Measurements from ENCODE around the gene VIM. TPM values are rescaled to one million over a fixed set of nuclear protein-coding genes. Genes with fewer than 3 reads are reported as not detected.

VIM gene
- polyA plus RNA-seq, 4 donors = 21.2 to 531 (median 258) TPM

GRCh38 chr10:17286562-17287550 lies 58.8 kb downstream of the VIM start:
- 57 to 64% (median 63%) methylated on average over 10 of the region's 10 CpGs for WGBS, 3 donors

More at GRCh38 chr10:17286562-17287550, 58.8 kb downstream of the VIM start:
- H3K9me3 ChIP-seq (ENCODE audit: control insufficient read depth in 2 of 2, insufficient read depth in 1 of 2, low read depth in 1 of 2, low read length in 1 of 2) = peaks cover 0 to 14% of the 10 kb centered on the region in 2 donors
- H3K4me3 ChIP-seq (ENCODE audit: low read depth in 1 of 3, low read length in 3 of 3) = no peak overlapping the region
- FAIRE-seq (no peak), DNase-seq (no peak)
- H3K4me1 ChIP-seq (ENCODE audit: control insufficient read depth in 3 of 3, insufficient read depth in 2 of 3, low read depth in 1 of 3, low read length in 2 of 3) = no peaks in the 10 kb centered on the region
- H3K27ac ChIP-seq (ENCODE audit: low read depth in 1 of 3, low read length in 2 of 3) = no peak overlapping the region
- no peaks in the 10 kb centered on the region for H3K36me3 ChIP-seq (ENCODE audit: control insufficient read depth in 3 of 3, insufficient read depth in 2 of 3, low read depth in 1 of 3, low read length in 3 of 3)
- H3K27me3 ChIP-seq (ENCODE audit: control insufficient read depth in 3 of 3, insufficient read depth in 3 of 3, low read length in 3 of 3) = peaks cover 0 to 4% (median 2%) of the 10 kb centered on the region in 3 donors

Other genes with a start within 250 kb of the VIM start
- gene CUBN, start 98.4 kb upstream of the VIM start, polyA plus RNA-seq = 100 to 1,000 TPM in 1 of 4 donors, under 1 TPM in 1, not detected in 2; 0.18 to 161 TPM
- gene TRDMT1, start 26.6 kb upstream of the VIM start, polyA plus RNA-seq = 1 to 10 TPM; 1.4 to 6.0 (median 1.9) TPM
- 1 to 10 TPM in 1 of 4 donors, under 1 TPM in 1, not detected in 2; 0.15 to 1.5 TPM for gene ST8SIA6, start 226.4 kb downstream of the VIM start, polyA plus RNA-seq

All from small intestine (tissue), 7 donors.